Liver (tissue), 9 donors: ENCODE results near the gene PRSS3. TPM values are rescaled to one million over a fixed set of nuclear protein-coding genes. Genes with fewer than 3 reads are reported as not detected.
"Not testable (repeated sequence)": the region's sequence is repeated elsewhere in the genome, so short reads cannot be mapped to it uniquely, and the experiment has no call there.

Experiments
- DNase-seq: peaks from one replicate; pipeline ENCODE4 v3.0.0-alpha.2; 2017; ENCODE audit warnings: low spot score
- H3K27ac ChIP-seq, 2 donors: one replicate each; pipeline ENCODE4 v1.7.0; 2013; ENCODE audit warnings: inconsistent platforms in 2 of 2, low read length in 2 of 2, control low read depth in 1 of 2, low read depth in 1 of 2, mild to moderate bottlenecking in 1 of 2
- H3K27me3 ChIP-seq, 4 donors: one replicate each; pipeline versions ENCODE4 v1.6.1 to v1.7.0; 2013; ENCODE audit warnings: low read length in 3 of 4, inconsistent platforms in 1 of 4, mild to moderate bottlenecking in 1 of 4, moderate library complexity in 1 of 4; ENCODE audit not compliant: control insufficient read depth in 4 of 4, insufficient read depth in 4 of 4
- H3K36me3 ChIP-seq, 4 donors: one replicate each; pipeline versions ENCODE4 v1.6.1 to v1.7.0; 2013; ENCODE audit warnings: low read length in 3 of 4, mild to moderate bottlenecking in 3 of 4, low read depth in 1 of 4, moderate library complexity in 1 of 4; ENCODE audit not compliant: control insufficient read depth in 4 of 4, insufficient read depth in 3 of 4
- H3K4me1 ChIP-seq, 4 donors: one replicate each; pipeline versions ENCODE4 v1.6.1 to v1.7.0; 2013; ENCODE audit warnings: low read length in 3 of 4, mild to moderate bottlenecking in 3 of 4, moderate library complexity in 1 of 4; ENCODE audit not compliant: control insufficient read depth in 4 of 4, insufficient read depth in 4 of 4
- H3K4me3 ChIP-seq, 3 donors: one replicate each; pipeline versions ENCODE4 v1.6.1 to v1.7.0; 2013; ENCODE audit warnings: low read length in 3 of 3, control low read depth in 1 of 3, low read depth in 1 of 3, mild to moderate bottlenecking in 1 of 3
- H3K9ac ChIP-seq, 2 donors: one replicate each; pipeline ENCODE4 v1.7.0; 2013; ENCODE audit warnings: low read length in 2 of 2, mild to moderate bottlenecking in 2 of 2, moderate library complexity in 2 of 2, control low read depth in 1 of 2, low read depth in 1 of 2
- H3K9me3 ChIP-seq, 4 donors: one replicate each; pipeline versions ENCODE4 v1.6.1 to v1.7.0; 2013; ENCODE audit warnings: low read length in 3 of 4; ENCODE audit not compliant: control insufficient read depth in 4 of 4
- FOXA2 ChIP-seq: IDR thresholded peaks from 2 replicates; pipeline ENCODE4 v1.6.1; 2016; ENCODE audit warnings: antibody characterized with exemption
- JUND ChIP-seq, 2 donors: IDR thresholded peaks; 2 replicates each; pipeline ENCODE4 v1.6.1; 2016; ENCODE audit warnings: antibody characterized with exemption in 2 of 2
- RAD21 ChIP-seq, 2 donors: IDR thresholded peaks; 2 replicates each; pipeline ENCODE4 v1.6.1; 2016; ENCODE audit warnings: antibody characterized with exemption in 2 of 2, mild to moderate bottlenecking in 2 of 2
- RXRA ChIP-seq, 2 donors: IDR thresholded peaks; 2 replicates each; pipeline ENCODE4 v1.6.1; 2017 to 2018; ENCODE audit warnings: antibody characterized with exemption in 2 of 2, mild to moderate bottlenecking in 1 of 2
- SP1 ChIP-seq: IDR thresholded peaks from 2 replicates; pipeline ENCODE4 v1.6.1; 2018; ENCODE audit warnings: antibody characterized with exemption, mild to moderate bottlenecking
- YY1 ChIP-seq: IDR thresholded peaks from 2 replicates; pipeline ENCODE4 v1.6.1; 2016; ENCODE audit warnings: antibody characterized with exemption, mild to moderate bottlenecking
- WGBS: extraction: QIAGEN DNeasy Blood & Tissue Kit; methylation state at CpG from one replicate; pipeline ENCODE4 v1.1.7; 2013; 5-methylcytosine and 5-hydroxymethylcytosine counted together
- polyA plus RNA-seq, 2 donors: library from polyadenylated mRNA; stranded (reverse) in 1 of 2; unstranded in 1 of 2; fragments of 200-250 nt in 1 of 2; fragments of >200 nt in 1 of 2; fragmentation: Nextera tagmentation in 1 of 2; extraction: Ambion mirVana in 1 of 2; gene quantifications; one replicate each; pipeline versions ENCODE4 v1.2.1 to v1.2.3, GENCODE V29; 2013 to 2015
- total RNA-seq, 2 donors: library from RNA; depleted of rRNA; stranded (reverse); fragments of >200 nt; gene quantifications; one replicate each; pipeline ENCODE4 v1.2.3, GENCODE V29; 2014
- TF ChIP-seq, protein P1 (sequence below): fragments of 150-350 bp; IDR thresholded peaks from 2 replicates; pipeline ENCODE4 v1.5.1; 2017; ENCODE audit warnings: improper control_type of control experiment, low read depth, low read length; ENCODE audit not compliant: missing input control
- donor health status: healthy.
- donor health status: healthy.
- donor health status: healthy.
- donor health status: healthy.
- donor health status: healthy.

Gene PRSS3
- total and polyA plus RNA-seq, 4 donors, result 0.25 to 8.7 (median 3.0) TPM

DNA sequence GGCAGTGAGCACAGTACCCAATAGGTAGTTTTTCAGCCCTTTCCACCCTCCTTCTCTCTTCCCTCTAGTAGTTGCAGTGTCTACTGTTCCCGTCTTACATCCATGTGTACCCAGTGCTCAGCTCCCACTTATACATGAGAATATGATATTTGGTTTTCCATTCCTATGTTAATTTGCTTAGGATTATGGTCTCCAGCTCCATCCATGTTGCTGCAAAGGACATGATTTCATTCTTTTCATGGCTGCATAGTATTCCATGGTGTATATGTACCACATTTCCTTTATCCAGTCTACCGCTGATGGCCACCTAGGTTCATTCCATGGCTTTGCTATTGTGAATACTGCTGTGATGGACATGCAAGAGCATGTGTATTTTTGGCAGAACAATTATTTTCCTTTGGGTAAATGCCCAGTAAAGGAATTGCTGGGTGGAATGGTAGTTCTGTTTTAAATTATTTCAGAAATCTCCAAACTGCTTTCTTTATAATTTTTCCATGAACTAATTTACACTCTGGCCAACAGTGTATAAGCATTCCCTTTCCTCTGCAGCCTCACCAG lies 6.7 kb downstream of the PRSS3 start:
- not testable (repeated sequence) for H3K9me3 ChIP-seq, H3K27ac ChIP-seq, DNase-seq, H3K4me1 ChIP-seq, H3K9ac ChIP-seq, H3K4me3 ChIP-seq, H3K27me3 ChIP-seq, H3K36me3 ChIP-seq
- 94% methylated on average over 2 of the region's 2 CpGs for WGBS

DNA sequence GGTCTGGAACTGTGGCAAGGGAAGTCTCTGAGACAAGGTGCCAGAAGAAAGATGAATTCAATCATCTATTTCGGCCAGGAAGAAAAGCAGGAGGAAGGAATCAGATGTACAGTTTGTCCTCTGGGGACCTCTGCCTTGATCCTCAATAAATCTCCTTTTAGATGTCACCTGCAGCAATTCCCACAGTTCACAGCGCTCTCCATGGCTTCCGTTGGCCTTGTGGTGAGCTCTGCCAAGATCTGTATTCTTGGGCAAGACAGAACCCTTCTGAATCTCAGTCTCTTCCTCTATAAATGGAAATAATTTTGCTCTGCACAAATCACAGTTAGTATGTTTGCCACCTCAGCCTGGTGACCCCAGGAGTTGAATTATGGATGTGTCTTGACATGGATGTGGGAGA lies 8.8 kb downstream of the PRSS3 start:
- not testable (repeated sequence) for DNase-seq, H3K4me1 ChIP-seq, H3K27ac ChIP-seq, H3K9ac ChIP-seq, H3K4me3 ChIP-seq, H3K36me3 ChIP-seq, H3K27me3 ChIP-seq, H3K9me3 ChIP-seq
- 92% methylated on average over 3 of the region's 3 CpGs for WGBS

DNA sequence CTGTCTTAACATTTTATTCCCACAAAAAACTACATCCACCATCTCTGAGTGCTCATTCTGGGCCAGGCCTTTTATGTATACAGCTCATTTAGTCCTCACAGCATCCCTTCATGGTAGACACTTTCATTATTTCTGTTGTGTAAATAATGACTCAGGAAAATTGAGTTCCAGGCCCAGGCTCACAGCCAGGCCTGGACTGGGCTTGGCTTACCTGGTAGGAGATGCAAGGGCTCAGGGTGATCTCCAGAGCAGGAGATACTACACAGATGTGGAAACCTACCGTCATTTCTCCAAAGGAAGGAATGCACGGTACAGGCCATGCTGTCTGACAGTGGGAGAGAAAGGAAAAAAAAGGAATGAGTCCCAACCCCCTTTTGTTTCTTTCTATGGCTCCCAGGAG lies 11.8 kb downstream of the PRSS3 start:
- not testable (repeated sequence) for H3K9ac ChIP-seq, H3K27me3 ChIP-seq, H3K9me3 ChIP-seq, DNase-seq, H3K4me3 ChIP-seq, H3K36me3 ChIP-seq, H3K4me1 ChIP-seq, H3K27ac ChIP-seq
- WGBS, result 49% methylated on average over 2 of the region's 2 CpGs
- peak in 1 of 2 donors; percentile 44 for TF ChIP-seq JUND (IDR thresholded peaks at IDR 0.05)
- TF ChIP-seq RXRA (IDR thresholded peaks at IDR 0.05), result peak in 1 of 2 donors; percentile 23
- TF ChIP-seq RAD21 (IDR thresholded peaks at IDR 0.05), result peak in 1 of 2 donors; percentile 30
- peak; percentile 48 for TF ChIP-seq YY1
- peak; percentile 82 for TF ChIP-seq FOXA2

DNA sequence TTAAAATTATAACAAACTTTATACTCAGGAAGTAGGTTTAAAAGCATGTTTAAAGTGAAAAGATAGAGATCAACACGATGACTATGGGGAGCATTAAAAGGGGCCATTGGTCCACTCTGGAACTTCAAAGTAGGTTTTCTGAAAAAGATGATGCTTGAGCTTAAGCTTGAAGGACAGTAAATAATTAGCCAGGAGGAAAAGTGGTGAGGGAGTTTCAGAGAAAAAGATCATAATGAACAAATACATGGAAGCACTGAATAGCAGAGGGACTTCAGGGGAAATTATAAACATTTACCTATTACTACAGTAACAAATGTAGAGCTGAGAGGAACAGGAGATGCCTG lies 13.6 kb downstream of the PRSS3 start:
- DNase-seq, H3K9ac ChIP-seq, H3K36me3 ChIP-seq, H3K4me3 ChIP-seq, H3K27ac ChIP-seq, H3K9me3 ChIP-seq, H3K4me1 ChIP-seq, H3K27me3 ChIP-seq: not testable (repeated sequence)
- WGBS, result 48% methylated on average over 1 of the region's 1 CpG

DNA sequence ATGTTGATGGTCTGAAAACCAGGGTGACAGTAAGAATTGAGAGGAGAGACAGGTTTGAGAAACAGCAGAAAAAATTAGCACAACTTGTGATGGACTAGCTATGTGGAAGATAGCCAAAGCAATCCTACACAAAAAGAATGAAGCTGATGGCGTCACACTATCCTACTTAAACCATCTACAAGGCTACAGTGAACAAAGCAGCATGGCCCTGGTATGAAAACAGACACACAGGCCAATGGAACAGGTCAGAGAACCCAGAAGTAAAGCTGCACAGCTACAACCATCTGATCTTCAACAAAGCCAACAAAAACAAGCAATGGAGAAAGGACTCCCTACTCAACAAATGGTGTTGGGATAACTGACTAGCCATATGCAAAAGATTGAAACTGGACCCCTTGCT lies 14.1 kb downstream of the PRSS3 start:
- Histone ChIP-seq H3K9me3 (no peaks in the 10 kb centered on the region), H3K4me1 (peaks cover 0 to 10% (median 5%) of the 10 kb centered on the region in 4 donors), H3K27ac (no peak overlapping the region), H3K4me3 (no peak overlapping the region), H3K9ac (no peak overlapping the region), H3K36me3 (no peaks in the 10 kb centered on the region), H3K27me3 (no peaks in the 10 kb centered on the region)
- DNase-seq, result no peak
- TF ChIP-seq SP1, result no peak
- TF ChIP-seq, protein P1, sequence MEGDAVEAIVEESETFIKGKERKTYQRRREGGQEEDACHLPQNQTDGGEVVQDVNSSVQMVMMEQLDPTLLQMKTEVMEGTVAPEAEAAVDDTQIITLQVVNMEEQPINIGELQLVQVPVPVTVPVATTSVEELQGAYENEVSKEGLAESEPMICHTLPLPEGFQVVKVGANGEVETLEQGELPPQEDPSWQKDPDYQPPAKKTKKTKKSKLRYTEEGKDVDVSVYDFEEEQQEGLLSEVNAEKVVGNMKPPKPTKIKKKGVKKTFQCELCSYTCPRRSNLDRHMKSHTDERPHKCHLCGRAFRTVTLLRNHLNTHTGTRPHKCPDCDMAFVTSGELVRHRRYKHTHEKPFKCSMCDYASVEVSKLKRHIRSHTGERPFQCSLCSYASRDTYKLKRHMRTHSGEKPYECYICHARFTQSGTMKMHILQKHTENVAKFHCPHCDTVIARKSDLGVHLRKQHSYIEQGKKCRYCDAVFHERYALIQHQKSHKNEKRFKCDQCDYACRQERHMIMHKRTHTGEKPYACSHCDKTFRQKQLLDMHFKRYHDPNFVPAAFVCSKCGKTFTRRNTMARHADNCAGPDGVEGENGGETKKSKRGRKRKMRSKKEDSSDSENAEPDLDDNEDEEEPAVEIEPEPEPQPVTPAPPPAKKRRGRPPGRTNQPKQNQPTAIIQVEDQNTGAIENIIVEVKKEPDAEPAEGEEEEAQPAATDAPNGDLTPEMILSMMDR, result no peak
- WGBS, result 94% methylated on average over 1 of the region's 1 CpG
